Retinal pigment epithelial cell (primary cell): ENCODE data around the gene IRS1.
"Not testable (repeated sequence)": the region's sequence is repeated elsewhere in the genome, so short reads cannot be mapped to it uniquely, and the experiment has no call there.

Experiments used
- DNase-seq: peaks from one replicate; pipeline ENCODE4 v3.0.0-alpha.2; 2010; ENCODE audit warnings: low read depth
- H3K4me3 ChIP-seq: 2 replicates; pipeline ENCODE4 v1.5.1; 2011; ENCODE audit warnings: mild to moderate bottlenecking, low read length, control low read depth, moderate library complexity
- CTCF ChIP-seq: conservative IDR thresholded peaks from 2 replicates; pipeline ENCODE4 v1.5.1; 2011; ENCODE audit warnings: low read depth, low read length, control low read depth, inconsistent platforms

The IRS1 gene

GRCh38 chr2:226835420-226835795 is 35.8 kb upstream of the IRS1 start:
- no peak for DNase-seq
- no peak for TF ChIP-seq CTCF
- peak overlapping the region; percentile 79 for H3K4me3 ChIP-seq

GRCh38 chr2:226834880-226835279 is 35.3 kb upstream of the IRS1 start:
- H3K4me3 ChIP-seq = peak overlapping the region; percentile 79
- DNase-seq = not testable (repeated sequence)

- DNase-seq = no peak
- no peak overlapping the region for H3K4me3 ChIP-seq
- no peak for TF ChIP-seq CTCF
These were observed 32.4 kb upstream of the IRS1 start for GRCh38 chr2:226832061-226832460.

GRCh38 chr2:226831266-226831665 is 31.6 kb upstream of the IRS1 start:
- DNase-seq = no peak
- no peak overlapping the region for H3K4me3 ChIP-seq
- no peak for TF ChIP-seq CTCF

- no peak for TF ChIP-seq CTCF
- no peak for DNase-seq
- H3K4me3 ChIP-seq = no peak overlapping the region
These were observed 30.4 kb upstream of the IRS1 start for GRCh38 chr2:226829721-226830631.

GRCh38 chr2:226828191-226828590 is 28.6 kb upstream of the IRS1 start:
- DNase-seq = no peak
- no peak overlapping the region for H3K4me3 ChIP-seq
- no peak for TF ChIP-seq CTCF

- no peak for DNase-seq
- H3K4me3 ChIP-seq = no peak overlapping the region
- no peak for TF ChIP-seq CTCF
These were observed 25.4 kb upstream of the IRS1 start for GRCh38 chr2:226825056-226825455.

GRCh38 chr2:226818930-226819329 is 19.3 kb upstream of the IRS1 start:
- no peak for DNase-seq
- no peak for TF ChIP-seq CTCF

More at GRCh38 chr2:226818930-226819329, 19.3 kb upstream of the IRS1 start:
- no peak overlapping the region for H3K4me3 ChIP-seq
